ENCODE results near the gene S100B. TPM values are rescaled to one million over a fixed set of nuclear protein-coding genes. Genes with fewer than 3 reads are reported as not detected.

The S100B gene
- total RNA-seq (2022; extraction: Qiagen RNA extraction; ENCODE audit: low read depth) = not detected in 5 replicates

DNA sequence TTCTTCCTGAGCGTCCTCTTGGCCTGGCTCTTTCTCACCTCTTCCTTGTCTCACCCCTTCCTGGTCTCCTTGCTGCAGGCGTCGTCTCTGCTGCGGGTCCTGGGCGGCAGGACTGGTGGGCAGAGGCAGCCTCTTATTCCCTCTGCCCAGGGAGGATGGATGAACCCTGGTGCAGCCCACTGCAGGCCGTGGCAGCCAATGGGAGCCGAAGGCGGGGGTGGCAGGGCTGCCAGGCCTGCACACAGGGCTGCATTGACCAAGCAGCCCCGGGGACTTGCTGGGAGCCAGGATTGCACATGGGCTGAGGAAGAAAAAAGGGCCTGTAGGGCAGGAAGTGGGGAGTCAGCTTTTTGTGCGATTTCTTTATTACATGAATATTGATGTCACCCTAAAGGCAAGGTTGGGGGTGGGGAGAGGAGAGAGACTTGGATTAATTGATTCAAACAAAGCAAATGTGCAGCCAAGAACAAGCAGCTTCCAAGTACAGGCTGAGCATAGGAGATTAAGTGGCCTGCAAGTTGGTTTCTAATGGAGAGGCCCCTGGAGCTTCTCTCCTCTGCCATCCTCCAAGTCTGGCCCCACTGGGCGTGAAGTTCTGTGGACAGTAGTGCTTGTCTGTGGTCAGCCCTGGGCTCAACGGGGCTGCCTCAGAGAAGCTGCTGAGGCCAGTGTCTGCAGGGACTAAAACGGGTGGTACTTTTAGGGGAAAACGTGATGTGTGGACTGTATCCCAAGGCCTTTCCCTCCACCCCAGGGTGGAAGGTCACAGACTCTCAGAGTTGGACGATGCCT is at the start of gene S100B:
TSS of gene S100B (minus strand) at position 108 of the 792 bp plus-strand sequence. CDS start 2,667 bp downstream, outside the sequence.

DNA sequence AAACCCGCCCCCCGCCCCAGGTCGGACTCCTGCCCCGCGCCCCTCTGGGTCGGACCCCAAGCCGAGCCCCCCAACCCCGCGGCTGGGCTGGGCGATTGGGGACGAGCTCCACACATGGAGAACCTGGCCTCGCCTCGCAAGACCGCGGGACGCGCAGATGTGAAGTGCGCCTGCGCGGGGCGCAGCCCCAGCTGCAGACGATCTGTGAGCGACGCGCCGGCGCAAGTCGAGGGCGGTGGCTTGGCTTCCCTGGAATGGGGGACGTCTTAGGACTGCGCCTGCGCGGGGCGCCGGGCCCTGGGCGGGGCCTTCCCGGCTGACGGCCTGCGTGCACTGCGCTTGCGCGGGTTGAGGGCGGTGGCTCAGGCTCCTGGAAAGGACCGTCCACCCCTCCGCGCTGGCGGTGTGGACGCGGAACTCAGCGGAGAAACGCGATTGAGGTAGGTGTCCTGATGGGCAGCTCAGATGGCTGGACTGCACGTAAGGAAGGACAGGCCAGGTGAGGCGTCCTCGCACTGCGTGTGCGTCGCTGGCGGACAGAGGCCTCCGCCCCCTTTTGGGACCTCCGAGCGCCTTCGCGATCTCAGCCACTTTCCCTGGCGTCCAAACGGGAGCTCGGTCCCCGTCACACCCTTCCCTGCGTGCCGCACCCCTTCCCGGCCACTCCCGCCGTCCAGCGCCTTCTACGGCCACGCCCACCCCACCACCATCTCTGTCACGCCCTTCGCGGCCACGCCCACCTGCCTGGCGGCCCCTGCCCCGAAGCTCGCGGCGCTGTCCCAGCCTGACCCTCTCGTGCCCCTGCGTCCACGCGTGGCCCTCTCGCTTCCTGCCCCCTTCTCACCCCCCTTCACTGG is 30.7 kb upstream of the S100B start, which contains the start of gene PRMT2:
TSS of gene PRMT2 (plus strand) at position 351 of the 857 bp plus-strand sequence. CDS start 1,278 bp downstream, outside the sequence.

Other genes with a start within 250 kb of the S100B start
- 9.0 to 14.5 TPM (median 14.0 TPM) in 5 replicates for gene DIP2A, start 146.2 kb downstream of the S100B start, total RNA-seq (2022; extraction: Qiagen RNA extraction; ENCODE audit: low read depth)
- gene PRMT2, start 30.6 kb upstream of the S100B start, total RNA-seq (2022; extraction: Qiagen RNA extraction; ENCODE audit: low read depth) = 51.8 to 58.3 TPM (median 52.9 TPM) in 5 replicates

All from A549 treated with ZK216348 at 1 μM for 4 hours (cell line).